Adrenal gland (tissue), 12 donors: ENCODE data around the gene RYR2. TPM values are rescaled to one million over a fixed set of nuclear protein-coding genes. Genes with fewer than 3 reads are reported as not detected.

ENCODE experiments used
- DNase-seq, 7 donors: peaks; one replicate each; pipeline ENCODE4 v3.0.0-alpha.2; 2019 to 2020
- H3K27ac ChIP-seq, 5 donors: fragments of 200-600 bp; sonication (generic) in 4 of 5; 1 replicate in 3 of 5; 2 replicates in 2 of 5; pipeline versions ENCODE4 v1.5.1 to v1.8.0; 2016 to 2020; ENCODE audit warnings: mild to moderate bottlenecking in 1 of 5
- H3K27me3 ChIP-seq: fragments of 200-600 bp; 2 replicates; pipeline ENCODE4 v1.8.0; 2021
- H3K36me3 ChIP-seq, 2 donors: fragments of 200-600 bp; replicated peaks in 1 of 2; 1 replicate in 1 of 2; 2 replicates in 1 of 2; pipeline versions ENCODE4 v1.5.1 to v1.8.0; 2018 to 2022
- H3K4me1 ChIP-seq, 2 donors: fragments of 200-600 bp; replicated peaks in 1 of 2; 1 replicate in 1 of 2; 2 replicates in 1 of 2; pipeline versions ENCODE4 v1.5.1 to v1.8.0; 2018 to 2021
- H3K4me3 ChIP-seq, 4 donors: fragments of 200-600 bp; sonication (generic) in 3 of 4; one replicate each; pipeline ENCODE4 v1.5.1; 2016 to 2018
- H3K9me3 ChIP-seq, 3 donors: fragments of 200-600 bp; sonication (generic) in 1 of 3; replicated peaks in 1 of 3; 1 replicate in 2 of 3; 2 replicates in 1 of 3; pipeline versions ENCODE4 v1.5.1 to v1.8.0; 2016 to 2021
- POLR2A ChIP-seq, 2 donors: fragments of 450-650 bp; IDR thresholded peaks; one replicate each; pipeline ENCODE4 v1.6.1; 2017; ENCODE audit warnings: antibody characterized with exemption in 2 of 2, mild to moderate bottlenecking in 2 of 2, moderate library complexity in 1 of 2
- WGBS, 4 donors: extraction: QIAGEN DNeasy Blood & Tissue Kit in 2 of 4; methylation state at CpG; one replicate each; pipeline versions ENCODE4 v1.1.5 to v1.1.7; 2013 to 2017; 5-methylcytosine and 5-hydroxymethylcytosine counted together
- intact Hi-C, 2 donors: fragments of 100-400 bp; cut with DNase I; formaldehyde crosslinking; loops; one replicate each; pipeline versions ENCODE4 v1.14.1 to v1.15.0; 2022 to 2023
- polyA plus RNA-seq, 3 donors: library from polyadenylated mRNA; stranded (reverse); fragments of 200-250 nt in 2 of 3; fragments of 350-450 nt in 1 of 3; fragmentation: Illumina TruSeq in 1 of 3; extraction: RNeasy Lipid Tissue Mini Kit (QIAGEN cat#74804) in 1 of 3; gene quantifications; one replicate each; pipeline ENCODE4 v1.2.3, GENCODE V29; 2013 to 2014
- total RNA-seq, 9 donors: library from RNA; depleted of rRNA in 4 of 9; stranded (reverse); fragments of >200 nt in 4 of 9; fragments of 120-200 nt in 1 of 9; fragmentation: NEBNext Ultra II Directional in 1 of 9; extraction: Animal tissue kit (Norgen Biotek cat#: 25700) in 1 of 9; gene quantifications; one replicate each; pipeline versions ENCODE4 v1.1.0 to v1.2.4, GENCODE V29; 2013 to 2023
- TF ChIP-seq, protein P1 (sequence below), 6 experiments: fragments of 450-650 bp in 4 of 6; fragments of 200-600 bp in 2 of 6; sonication (generic) in 1 of 6; IDR thresholded peaks; 1 replicate in 5 of 6; 2 replicates in 1 of 6; pipeline versions ENCODE4 v1.5.1 to v1.8.0; 2016 to 2021; ENCODE audit warnings: antibody characterized with exemption in 6 of 6, mild to moderate bottlenecking in 2 of 6, moderate library complexity in 1 of 6
- donor health status: healthy with polysubstance abuse.
- donor health status: Bipolar disorder and iron deficiency.
- donor health status: DM: yes; HTN: yes; CAD: no.
- donor health status: DM: no; HTN: no; CAD: no.
- donor health status: DM: no; HTN: no; CAD: no.
- donor health status: DM: yes; HTN: yes; CAD: no.

The RYR2 gene
- total and polyA plus RNA-seq, 12 donors: 0.07 to 6.3 (median 0.18) TPM; not detected in 1

GRCh38 chr1:237320890-237321289 is 278.9 kb downstream of the RYR2 start:
- no peak for DNase-seq
- TF ChIP-seq, protein P1, sequence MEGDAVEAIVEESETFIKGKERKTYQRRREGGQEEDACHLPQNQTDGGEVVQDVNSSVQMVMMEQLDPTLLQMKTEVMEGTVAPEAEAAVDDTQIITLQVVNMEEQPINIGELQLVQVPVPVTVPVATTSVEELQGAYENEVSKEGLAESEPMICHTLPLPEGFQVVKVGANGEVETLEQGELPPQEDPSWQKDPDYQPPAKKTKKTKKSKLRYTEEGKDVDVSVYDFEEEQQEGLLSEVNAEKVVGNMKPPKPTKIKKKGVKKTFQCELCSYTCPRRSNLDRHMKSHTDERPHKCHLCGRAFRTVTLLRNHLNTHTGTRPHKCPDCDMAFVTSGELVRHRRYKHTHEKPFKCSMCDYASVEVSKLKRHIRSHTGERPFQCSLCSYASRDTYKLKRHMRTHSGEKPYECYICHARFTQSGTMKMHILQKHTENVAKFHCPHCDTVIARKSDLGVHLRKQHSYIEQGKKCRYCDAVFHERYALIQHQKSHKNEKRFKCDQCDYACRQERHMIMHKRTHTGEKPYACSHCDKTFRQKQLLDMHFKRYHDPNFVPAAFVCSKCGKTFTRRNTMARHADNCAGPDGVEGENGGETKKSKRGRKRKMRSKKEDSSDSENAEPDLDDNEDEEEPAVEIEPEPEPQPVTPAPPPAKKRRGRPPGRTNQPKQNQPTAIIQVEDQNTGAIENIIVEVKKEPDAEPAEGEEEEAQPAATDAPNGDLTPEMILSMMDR (IDR thresholded peaks at IDR 0.05): no peak
- TF ChIP-seq POLR2A (IDR thresholded peaks at IDR 0.05): no peak
- intact Hi-C loops: no loop called here
- Histone ChIP-seq H3K27me3 (no peaks in the 10 kb centered on the region), H3K36me3 (no peaks in the 10 kb centered on the region), H3K9me3 (no peaks in the 10 kb centered on the region), H3K27ac (no peak overlapping the region), H3K4me3 (no peak overlapping the region), H3K4me1 (no peaks in the 10 kb centered on the region)

DNA sequence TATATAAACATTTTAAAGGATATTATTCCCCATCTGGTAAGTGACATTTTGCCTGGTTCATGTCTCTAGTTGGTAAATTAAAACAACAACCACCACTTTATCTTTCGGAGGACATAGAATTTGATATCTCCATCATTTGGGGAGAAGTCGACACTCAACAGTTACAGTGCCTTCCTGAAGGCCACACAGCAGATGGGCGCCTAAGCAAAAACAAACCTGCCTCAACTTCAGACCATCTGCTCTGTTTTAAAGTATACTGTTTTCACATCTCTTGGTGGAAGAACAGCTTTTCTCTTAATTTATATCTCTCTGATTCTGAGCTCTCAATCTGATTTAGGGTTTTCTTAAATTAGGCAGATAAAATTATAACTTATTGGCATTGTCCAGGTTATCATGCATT is 282.2 kb downstream of the RYR2 start:
- H3K9me3 ChIP-seq: no peaks in the 10 kb centered on the region
- no peak overlapping the region for H3K27ac ChIP-seq
- H3K27me3 ChIP-seq: no peaks in the 10 kb centered on the region
- no peaks in the 10 kb centered on the region for H3K36me3 ChIP-seq
- H3K4me3 ChIP-seq: no peak overlapping the region
- no peaks in the 10 kb centered on the region for H3K4me1 ChIP-seq
- intact Hi-C loops: no loop called here
- TF ChIP-seq, protein P1 (IDR thresholded peaks at IDR 0.05): no peak
- no peak for TF ChIP-seq POLR2A (IDR thresholded peaks at IDR 0.05)
- 82 to 89% (median 84%) methylated on average over 3 of the region's 3 CpGs for WGBS, 4 donors
- no peak for DNase-seq

DNA sequence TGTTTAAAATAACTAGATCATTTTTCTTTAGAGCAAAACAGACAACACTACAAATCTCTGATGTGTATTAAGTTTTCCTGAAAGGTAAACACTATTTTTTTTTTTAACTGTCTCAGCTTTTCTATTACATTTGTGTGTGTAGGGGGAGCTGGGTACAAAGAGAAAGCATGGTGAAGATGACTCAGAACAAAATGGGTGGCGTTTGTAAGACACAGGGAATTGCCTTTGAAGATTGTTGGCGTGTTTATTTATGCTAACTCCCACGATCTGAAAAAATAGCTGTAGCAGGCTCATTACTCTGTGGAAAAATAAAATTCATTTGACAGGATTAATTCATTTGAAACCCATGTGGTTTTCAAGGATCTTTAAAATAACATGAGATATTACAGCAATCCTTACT is 285.1 kb downstream of the RYR2 start:
- no peaks in the 10 kb centered on the region for H3K36me3 ChIP-seq
- no peak for TF ChIP-seq POLR2A (IDR thresholded peaks at IDR 0.05)
- TF ChIP-seq, protein P1 (IDR thresholded peaks at IDR 0.05): no peak
- intact Hi-C loops: no loop called here
- DNase-seq: no peak
- no peak overlapping the region for H3K4me3 ChIP-seq
- H3K9me3 ChIP-seq: no peaks in the 10 kb centered on the region
- no peaks in the 10 kb centered on the region for H3K27me3 ChIP-seq
- no peaks in the 10 kb centered on the region for H3K4me1 ChIP-seq
- no peak overlapping the region for H3K27ac ChIP-seq
- 37 to 41% (median 38%) methylated on average over 3 of the region's 3 CpGs for WGBS, 4 donors

- Histone ChIP-seq H3K4me3 (no peak overlapping the region), H3K9me3 (no peaks in the 10 kb centered on the region), H3K27me3 (no peaks in the 10 kb centered on the region), H3K36me3 (no peaks in the 10 kb centered on the region), H3K27ac (no peak overlapping the region), H3K4me1 (no peaks in the 10 kb centered on the region)
- intact Hi-C loops: no loop called here
- WGBS, 4 donors: 67 to 77% (median 75%) methylated on average over 3 of the region's 3 CpGs
- DNase-seq: no peak
- TF ChIP-seq, protein P1 (IDR thresholded peaks at IDR 0.05): no peak
- no peak for TF ChIP-seq POLR2A (IDR thresholded peaks at IDR 0.05)
These were observed 298.9 kb downstream of the RYR2 start for GRCh38 chr1:237340892-237341291.
